ENCODE results near the gene MTAP. TPM values are rescaled to one million over a fixed set of nuclear protein-coding genes. Genes with fewer than 3 reads are reported as not detected.

The MTAP gene
- polyA plus RNA-seq (ENCODE audit: insufficient read length in 3 of 3): 10 to 100 TPM; 36.3 to 48.7 (median 42.6) TPM
- long read RNA-seq, donor 1, full-length matches to known transcripts: 7 of 7 reads
- long read RNA-seq, donor 1, partial matches to known transcripts: 0 of 7 reads
- long read RNA-seq, donor 1, other reads (novel, unspliced or antisense): 0 of 7 reads
- long read RNA-seq, donor 2, full-length matches to known transcripts: 4 of 4 reads
- long read RNA-seq, donor 2, partial matches to known transcripts: 0 of 4 reads
- long read RNA-seq, donor 2, other reads (novel, unspliced or antisense): 0 of 4 reads
- long read RNA-seq, donor 3, full-length matches to known transcripts: 9 of 9 reads
- long read RNA-seq, donor 3, partial matches to known transcripts: 0 of 9 reads
- long read RNA-seq, donor 3, other reads (novel, unspliced or antisense): 0 of 9 reads
- long read RNA-seq, donor 4, full-length matches to known transcripts: 2 of 2 reads
- long read RNA-seq, donor 4, partial matches to known transcripts: 0 of 2 reads
- long read RNA-seq, donor 4, other reads (novel, unspliced or antisense): 0 of 2 reads
- long read RNA-seq, donor 5: 0 reads
- long read RNA-seq, donor 6, full-length matches to known transcripts: 13 of 30 reads
- long read RNA-seq, donor 6, partial matches to known transcripts: 17 of 30 reads
- long read RNA-seq, donor 6, other reads (novel, unspliced or antisense): 0 of 30 reads
- long read RNA-seq, donor 7, full-length matches to known transcripts: 7 of 7 reads
- long read RNA-seq, donor 7, partial matches to known transcripts: 0 of 7 reads
- long read RNA-seq, donor 7, other reads (novel, unspliced or antisense): 0 of 7 reads
- long read RNA-seq, donor 8, full-length matches to known transcripts: 16 of 16 reads
- long read RNA-seq, donor 8, partial matches to known transcripts: 0 of 16 reads
- long read RNA-seq, donor 8, other reads (novel, unspliced or antisense): 0 of 16 reads
- long read RNA-seq, donor 9, full-length matches to known transcripts: 4 of 18 reads
- long read RNA-seq, donor 9, partial matches to known transcripts: 14 of 18 reads
- long read RNA-seq, donor 9, other reads (novel, unspliced or antisense): 0 of 18 reads
- long read RNA-seq, donor 10, full-length matches to known transcripts: 11 of 40 reads
- long read RNA-seq, donor 10, partial matches to known transcripts: 29 of 40 reads
- long read RNA-seq, donor 10, other reads (novel, unspliced or antisense): 0 of 40 reads
- long read RNA-seq, donor 11, full-length matches to known transcripts: 8 of 8 reads
- long read RNA-seq, donor 11, partial matches to known transcripts: 0 of 8 reads
- long read RNA-seq, donor 11, other reads (novel, unspliced or antisense): 0 of 8 reads
- long read RNA-seq, donor 12, full-length matches to known transcripts: 4 of 4 reads
- long read RNA-seq, donor 12, partial matches to known transcripts: 0 of 4 reads
- long read RNA-seq, donor 12, other reads (novel, unspliced or antisense): 0 of 4 reads
- long read RNA-seq, donor 13: 0 reads
- long read RNA-seq, donor 14, full-length matches to known transcripts: 3 of 3 reads
- long read RNA-seq, donor 14, partial matches to known transcripts: 0 of 3 reads
- long read RNA-seq, donor 14, other reads (novel, unspliced or antisense): 0 of 3 reads
- long read RNA-seq, donor 15, full-length matches to known transcripts: 9 of 19 reads
- long read RNA-seq, donor 15, partial matches to known transcripts: 10 of 19 reads
- long read RNA-seq, donor 15, other reads (novel, unspliced or antisense): 0 of 19 reads
- long read RNA-seq, donor 16, full-length matches to known transcripts: 16 of 16 reads
- long read RNA-seq, donor 16, partial matches to known transcripts: 0 of 16 reads
- long read RNA-seq, donor 16, other reads (novel, unspliced or antisense): 0 of 16 reads

DNA sequence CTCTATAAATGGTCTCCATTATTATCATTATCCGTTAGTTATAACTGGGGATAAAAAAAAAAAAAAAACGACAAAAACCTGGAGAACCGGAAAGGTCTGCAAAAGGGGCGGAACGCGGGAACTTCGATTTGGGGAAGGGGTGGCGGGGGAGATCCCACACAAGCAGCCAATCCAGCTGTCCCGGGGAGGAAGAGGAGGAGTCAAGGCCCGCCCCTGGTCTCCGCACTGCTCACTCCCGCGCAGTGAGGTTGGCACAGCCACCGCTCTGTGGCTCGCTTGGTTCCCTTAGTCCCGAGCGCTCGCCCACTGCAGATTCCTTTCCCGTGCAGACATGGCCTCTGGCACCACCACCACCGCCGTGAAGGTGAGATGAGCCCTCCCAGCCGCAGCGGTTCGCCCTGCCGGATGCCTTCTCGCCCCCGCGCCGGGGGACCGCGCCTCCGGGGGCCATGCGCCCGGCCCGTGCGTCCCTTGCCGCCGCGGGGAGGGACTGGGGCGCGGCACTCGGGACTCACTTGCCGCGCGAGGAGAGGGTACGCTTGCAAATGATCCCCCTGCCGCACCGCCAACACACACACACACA is at the start of gene MTAP:
Gene MTAP, plus strand, starts transcription at position 219 of the 583 bp plus-strand sequence. Its CDS starts 113 bp downstream, at position 332.
- peak; percentile 86 to 95 (median 92) for DNase-seq (ENCODE audit: extremely low read depth in 1 of 11, low read depth in 9 of 11, low spot score in 4 of 11)

DNA sequence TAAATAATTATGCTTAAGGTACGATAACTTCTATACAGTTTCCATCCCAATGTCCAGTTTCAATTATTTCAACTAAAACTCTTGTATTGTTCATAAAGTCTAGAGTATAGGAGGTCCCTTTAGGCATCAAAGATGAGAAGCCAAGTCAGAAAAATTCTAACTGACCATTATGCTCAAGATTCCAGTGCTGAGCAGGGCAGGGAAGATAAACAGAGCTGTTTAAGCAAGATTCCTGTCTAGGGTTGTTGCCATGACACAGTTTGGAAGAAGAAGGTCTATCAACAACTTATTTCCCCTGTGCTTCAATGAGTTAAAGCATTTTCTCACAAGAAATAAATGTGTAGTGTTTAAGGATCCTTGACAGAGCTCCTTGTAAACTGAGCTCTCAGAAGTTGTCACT is 48.9 kb upstream of the MTAP start:
- DNase-seq (ENCODE audit: extremely low read depth in 1 of 11, low read depth in 9 of 11, low spot score in 4 of 11): no peak

DNA sequence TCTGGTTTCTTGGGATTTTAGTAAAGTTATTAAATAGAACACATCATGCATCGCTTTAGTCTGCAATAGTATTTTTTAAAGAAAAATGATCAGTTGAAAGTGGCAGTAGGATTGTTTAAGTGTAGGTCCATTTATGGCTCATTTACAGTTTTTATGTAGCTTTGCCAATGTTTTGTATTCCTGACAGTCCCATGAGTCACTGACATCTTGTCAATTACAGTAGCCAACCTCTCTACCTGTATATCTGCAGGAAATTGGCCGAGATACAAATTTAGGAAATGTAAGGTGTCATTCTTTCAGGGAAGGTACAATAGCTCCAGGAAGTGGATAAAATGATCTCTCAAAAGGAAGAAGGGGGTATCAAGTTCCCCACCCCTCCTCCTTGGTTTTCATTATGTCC is 47.7 kb upstream of the MTAP start:
- no peak for DNase-seq (ENCODE audit: extremely low read depth in 1 of 11, low read depth in 9 of 11, low spot score in 4 of 11)

DNA sequence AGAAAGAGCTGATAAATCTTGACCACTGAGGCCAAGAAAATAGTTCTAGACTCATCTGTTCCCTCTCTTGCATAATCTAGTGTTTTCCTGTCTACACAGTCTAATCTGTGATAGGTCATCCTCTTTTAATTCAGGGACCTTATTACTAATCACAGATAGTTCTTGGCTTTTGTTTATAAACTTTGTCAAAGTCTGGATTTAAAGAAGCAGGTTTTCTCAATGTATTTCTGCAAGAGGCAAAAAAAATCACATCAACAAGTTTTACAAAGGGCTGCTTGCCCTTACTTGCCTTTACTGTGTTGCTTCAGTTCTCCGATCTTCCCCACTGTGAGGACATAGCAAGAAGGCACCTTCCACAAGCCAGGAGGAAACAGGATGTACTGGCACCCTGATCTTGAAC is 43.9 kb upstream of the MTAP start:
- DNase-seq (ENCODE audit: extremely low read depth in 1 of 11, low read depth in 9 of 11, low spot score in 4 of 11): no peak

DNA sequence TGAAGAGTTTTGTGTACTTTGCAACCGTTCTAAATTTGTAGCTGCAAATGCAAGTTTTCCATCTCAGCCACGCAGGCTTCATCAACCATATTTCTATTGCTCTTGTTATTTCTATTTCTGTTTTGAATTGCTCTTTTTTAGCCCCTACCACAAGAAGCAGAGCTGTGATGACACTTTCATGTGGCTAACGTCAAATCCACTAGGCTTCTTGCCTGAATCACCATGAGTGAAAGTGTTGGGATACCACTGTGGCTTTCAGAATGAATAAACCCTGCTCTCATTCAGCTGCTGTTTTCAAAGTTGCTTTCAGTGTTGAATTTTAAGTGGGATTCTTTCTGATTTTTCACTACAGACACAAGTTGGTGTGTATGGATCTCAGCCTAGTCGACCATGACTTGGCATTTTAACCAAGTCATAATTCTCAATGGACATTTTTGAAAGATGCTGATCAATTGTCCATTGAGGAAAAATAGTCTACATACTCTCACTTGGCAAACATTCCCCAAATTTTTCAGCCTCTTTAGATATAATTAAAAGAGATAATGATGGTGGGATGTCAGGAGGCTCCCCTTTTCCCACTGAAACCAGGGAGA is 41.0 kb upstream of the MTAP start:
- no peak for DNase-seq (ENCODE audit: extremely low read depth in 1 of 11, low read depth in 9 of 11, low spot score in 4 of 11)

DNA sequence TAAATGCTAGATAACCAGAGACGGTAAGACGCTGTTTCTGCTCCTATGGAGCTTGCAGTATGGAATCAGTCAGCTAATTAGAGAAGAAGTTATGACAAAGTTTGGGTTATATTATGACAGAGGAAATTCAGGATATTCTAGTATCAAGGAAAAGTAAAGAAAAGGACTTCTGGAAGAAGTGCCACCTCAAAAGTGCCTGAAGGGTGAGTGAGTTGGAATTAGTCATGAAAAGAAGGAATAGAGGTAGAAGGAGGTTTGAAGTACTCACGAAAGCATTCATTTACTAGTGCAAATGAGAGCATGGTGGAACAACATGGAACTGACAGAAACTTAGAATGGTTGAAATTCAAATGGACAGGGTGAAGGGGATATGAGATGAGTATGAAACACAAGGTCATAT is 40.4 kb upstream of the MTAP start:
- no peak for DNase-seq (ENCODE audit: extremely low read depth in 1 of 11, low read depth in 9 of 11, low spot score in 4 of 11)

DNA sequence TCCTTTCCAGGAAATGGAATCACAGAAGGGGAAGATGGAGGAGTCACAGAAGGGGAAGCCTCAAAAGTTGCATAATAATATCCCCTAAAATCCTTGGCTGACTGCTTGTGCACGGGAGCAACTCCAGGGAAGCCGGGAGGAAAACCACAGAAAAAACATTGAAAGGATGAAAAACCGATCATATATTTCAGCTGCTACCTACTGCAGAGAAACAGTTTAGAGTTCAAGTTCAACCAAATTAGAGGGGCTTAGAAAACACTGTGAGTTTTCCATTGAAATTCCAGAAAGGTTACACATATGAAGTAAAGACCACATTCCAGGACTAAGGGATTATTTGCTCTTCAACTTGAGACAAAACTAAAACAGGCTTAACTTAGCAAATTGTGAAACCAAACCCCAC is 37.6 kb upstream of the MTAP start:
- DNase-seq (ENCODE audit: extremely low read depth in 1 of 11, low read depth in 9 of 11, low spot score in 4 of 11): no peak

DNA sequence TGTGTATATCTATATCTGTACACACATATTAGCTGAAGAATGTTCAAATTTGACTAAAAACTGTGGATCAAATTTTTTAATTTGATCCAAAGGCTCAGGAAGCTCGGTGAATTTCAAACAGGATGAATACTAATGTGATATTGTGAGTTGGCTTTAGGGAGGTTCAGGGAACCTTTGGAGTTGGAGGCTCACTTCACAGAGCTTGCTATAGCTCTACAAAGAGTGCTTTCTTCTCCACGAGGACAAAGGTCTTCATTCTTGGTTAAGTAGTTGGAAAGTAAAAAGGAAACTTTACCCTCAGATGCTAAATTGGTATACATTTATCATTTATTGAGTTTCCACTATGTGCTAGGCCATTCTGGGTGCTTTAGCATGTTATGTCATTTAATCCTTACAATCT is 36.3 kb upstream of the MTAP start:
- no peak for DNase-seq (ENCODE audit: extremely low read depth in 1 of 11, low read depth in 9 of 11, low spot score in 4 of 11)

DNA sequence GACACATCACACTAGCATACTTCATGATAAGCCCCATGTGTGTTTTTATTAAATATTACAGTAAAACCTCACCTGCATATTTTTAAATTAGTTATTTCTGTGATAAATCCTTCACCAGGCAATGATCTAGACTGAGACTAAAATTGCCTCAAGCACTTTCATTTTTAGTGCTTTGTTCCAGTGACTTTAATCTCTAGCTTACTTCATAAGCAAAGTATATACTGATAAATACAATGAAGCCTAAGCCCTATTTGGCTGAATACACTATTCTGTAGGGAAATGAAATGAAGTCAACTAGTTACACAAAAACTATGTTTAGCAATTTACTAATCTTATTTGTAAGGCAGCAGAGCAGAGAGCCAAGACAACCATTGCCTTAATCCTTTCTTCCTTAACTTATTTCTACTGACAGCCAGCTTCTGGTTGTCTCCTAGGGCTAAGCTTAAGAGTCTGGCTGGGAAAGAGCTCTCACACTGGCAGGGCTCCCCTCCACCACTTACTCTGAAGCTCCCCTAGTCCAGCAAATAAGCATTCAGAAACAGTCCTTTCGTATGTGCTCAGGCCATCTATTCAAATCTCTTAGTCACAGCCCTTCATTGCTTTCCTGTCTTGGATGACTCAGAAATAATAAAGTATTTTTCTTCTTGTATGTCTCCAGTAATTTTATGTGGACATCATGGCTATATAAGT is 31.4 kb upstream of the MTAP start:
- DNase-seq (ENCODE audit: extremely low read depth in 1 of 11, low read depth in 9 of 11, low spot score in 4 of 11): no peak

DNA sequence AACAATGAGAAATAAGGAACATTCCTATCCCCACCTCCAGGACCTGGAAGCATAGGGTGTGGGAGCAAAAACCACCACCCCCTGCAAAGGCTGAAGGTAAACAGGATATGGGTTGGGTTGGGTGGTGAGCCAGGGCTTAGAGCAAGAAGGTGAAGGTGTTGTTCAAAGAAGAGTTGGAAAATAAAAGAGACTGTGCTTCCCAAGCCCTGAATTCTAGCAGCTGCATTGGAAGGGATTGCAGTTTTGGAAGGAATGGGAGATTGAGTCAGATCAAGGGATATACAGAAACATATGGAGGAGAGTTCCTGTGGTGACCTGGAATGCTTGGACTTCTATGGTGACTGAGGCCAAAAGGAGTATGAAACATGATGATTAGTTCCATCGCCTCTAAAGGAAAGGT is 24.7 kb upstream of the MTAP start:
- no peak for DNase-seq (ENCODE audit: extremely low read depth in 1 of 11, low read depth in 9 of 11, low spot score in 4 of 11)

DNA sequence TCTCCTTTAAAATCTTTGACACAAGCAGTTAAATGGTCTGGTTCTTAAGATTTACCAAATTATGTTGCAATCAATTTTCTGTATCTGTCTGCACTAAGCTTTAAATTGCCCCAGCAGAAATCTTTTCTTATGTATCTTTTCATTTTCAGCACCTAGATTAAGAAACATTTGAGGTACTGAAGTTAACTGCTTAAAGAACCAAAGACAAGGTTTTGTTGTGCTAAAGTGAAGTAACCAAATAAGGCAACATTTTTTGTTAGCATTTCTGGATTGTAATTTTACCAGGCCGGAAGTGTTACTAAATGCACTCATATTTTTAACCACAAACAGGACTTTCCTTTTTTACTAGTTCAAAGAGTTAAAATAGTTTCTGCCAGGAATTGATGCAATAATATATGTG is 24.1 kb upstream of the MTAP start:
- no peak for DNase-seq (ENCODE audit: extremely low read depth in 1 of 11, low read depth in 9 of 11, low spot score in 4 of 11)

DNA sequence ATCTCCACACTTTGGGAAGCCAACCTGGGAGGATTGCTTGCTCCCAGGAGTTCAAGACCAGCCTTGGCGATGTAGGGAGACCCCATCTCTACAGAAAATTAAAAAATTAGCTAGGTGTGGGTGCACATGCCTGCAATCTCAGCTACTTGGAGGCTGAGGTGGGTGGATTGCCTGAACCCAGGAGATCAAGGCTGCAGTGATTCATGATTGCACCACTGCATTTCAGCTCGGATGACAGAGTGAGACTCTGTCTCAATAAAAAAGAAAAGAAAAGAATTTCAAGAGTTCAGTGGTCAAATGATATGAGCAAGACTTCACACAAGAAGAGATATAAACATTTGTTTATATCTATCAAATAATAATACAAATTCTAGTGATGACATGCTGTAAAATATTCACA is 23.0 kb upstream of the MTAP start:
- DNase-seq (ENCODE audit: extremely low read depth in 1 of 11, low read depth in 9 of 11, low spot score in 4 of 11): no peak

DNA sequence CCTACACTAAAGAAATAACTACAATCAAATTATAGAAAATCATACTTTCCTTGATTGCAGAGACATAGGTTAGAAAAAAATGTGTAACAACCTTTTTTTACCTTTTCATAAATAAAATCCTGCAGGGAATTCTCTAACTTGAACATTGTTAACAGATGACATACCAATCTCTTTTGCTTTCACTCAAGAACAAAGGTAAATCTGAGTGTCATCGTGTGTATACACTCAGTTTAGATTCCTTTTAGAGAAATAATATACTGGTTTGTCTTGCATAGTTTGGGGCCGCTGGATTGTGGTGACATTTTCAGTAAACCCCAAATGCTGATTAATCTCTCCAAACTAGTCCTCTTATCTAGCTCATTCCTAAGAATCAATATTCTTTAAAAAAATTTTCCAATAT is 20.8 kb upstream of the MTAP start:
- DNase-seq (ENCODE audit: extremely low read depth in 1 of 11, low read depth in 9 of 11, low spot score in 4 of 11): no peak

DNA sequence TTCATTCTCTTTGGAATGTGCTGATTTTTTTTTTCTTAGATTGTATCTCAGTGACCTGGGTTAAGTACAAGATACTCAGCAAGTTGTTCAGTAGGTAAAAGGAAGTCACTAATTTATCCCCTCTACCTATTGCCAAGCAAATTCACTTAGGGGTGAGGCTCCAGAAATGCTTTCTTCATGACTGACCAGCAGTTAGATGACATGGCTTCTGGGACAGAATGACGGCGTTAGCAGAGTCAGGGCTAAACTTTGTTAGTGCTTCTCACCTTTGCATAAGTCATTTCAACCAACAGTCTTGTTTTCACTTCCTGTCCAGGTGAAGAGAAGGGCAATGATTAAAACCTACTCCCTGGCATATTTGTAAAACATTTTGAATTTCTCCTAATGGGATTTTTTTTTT is 20.2 kb upstream of the MTAP start:
- no peak for DNase-seq (ENCODE audit: extremely low read depth in 1 of 11, low read depth in 9 of 11, low spot score in 4 of 11)

DNA sequence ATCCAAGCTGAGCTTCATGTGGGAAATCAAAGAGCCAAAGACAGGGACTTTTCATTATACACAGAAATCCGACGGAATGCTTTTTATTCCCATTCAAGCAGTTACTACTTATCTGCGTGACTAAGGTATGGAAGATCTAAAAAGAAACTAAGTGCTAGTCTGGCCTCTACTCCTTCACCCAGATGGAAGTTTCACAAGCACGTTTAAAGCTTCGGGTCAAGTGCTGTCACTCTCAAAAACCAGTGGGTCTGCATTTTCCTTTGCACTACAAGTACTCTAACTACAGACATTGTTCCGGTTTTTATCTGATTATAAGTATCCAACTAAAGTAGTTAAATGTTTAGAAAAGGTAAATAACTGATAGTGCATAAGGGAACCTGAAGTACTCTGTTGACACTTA is 13.7 kb upstream of the MTAP start:
- DNase-seq (ENCODE audit: extremely low read depth in 1 of 11, low read depth in 9 of 11, low spot score in 4 of 11): no peak

DNA sequence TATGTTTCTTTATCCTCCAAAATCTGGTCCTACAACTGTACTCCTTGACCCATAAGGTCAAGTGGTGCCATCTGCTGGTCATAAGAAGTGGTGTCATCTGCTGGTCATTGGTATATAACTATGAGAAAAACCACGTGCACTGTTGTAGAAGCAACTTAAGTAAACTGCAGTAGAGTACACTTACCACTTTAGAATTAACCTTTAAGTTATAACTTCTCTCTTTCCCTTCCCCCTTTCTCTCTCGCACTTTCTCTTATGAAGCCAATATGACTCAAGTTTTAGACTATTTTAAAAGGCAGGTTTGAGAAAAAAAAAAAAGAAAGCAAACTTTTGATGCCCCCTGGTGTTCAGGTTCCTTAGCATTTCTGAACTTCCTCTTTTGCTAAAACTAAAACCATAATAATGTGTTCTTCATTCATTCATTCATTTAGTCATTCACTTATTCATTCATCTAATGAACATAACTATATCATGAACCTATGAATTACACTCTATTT is 12.8 kb upstream of the MTAP start:
- DNase-seq (ENCODE audit: extremely low read depth in 1 of 11, low read depth in 9 of 11, low spot score in 4 of 11): peak; percentile 59 to 85 (median 71)

DNA sequence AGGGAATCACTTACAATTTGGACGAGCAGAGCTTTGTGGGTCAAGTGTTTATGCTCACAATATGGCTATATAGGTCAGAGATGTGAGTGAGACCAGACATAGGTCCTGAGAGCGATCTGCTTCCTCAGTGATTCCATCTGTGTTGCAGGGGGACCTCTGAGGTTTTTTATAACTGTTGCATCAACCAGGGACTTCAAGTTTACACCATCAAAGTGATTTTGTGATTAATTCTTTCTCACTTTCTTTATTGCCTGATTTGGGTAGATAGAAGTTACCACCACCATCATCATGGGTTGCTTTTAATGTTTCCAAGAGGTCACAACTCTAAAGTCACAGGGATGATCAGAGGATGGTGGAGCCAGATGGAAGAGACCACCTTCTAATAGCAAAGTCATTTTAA is 7.0 kb upstream of the MTAP start:
- DNase-seq (ENCODE audit: extremely low read depth in 1 of 11, low read depth in 9 of 11, low spot score in 4 of 11): no peak
